NCI-H69 (cell line): Measurements from ENCODE around the gene HTR4.

Experiments
- DNase-seq: peaks from one replicate; lab custom pipeline; 2025; lab: John Stamatoyannopoulos, UW

The HTR4 gene

GRCh38 chr5:148663509-148663908 lies 9.2 kb upstream of the HTR4 start:
- DNase-seq: no peak

DNA sequence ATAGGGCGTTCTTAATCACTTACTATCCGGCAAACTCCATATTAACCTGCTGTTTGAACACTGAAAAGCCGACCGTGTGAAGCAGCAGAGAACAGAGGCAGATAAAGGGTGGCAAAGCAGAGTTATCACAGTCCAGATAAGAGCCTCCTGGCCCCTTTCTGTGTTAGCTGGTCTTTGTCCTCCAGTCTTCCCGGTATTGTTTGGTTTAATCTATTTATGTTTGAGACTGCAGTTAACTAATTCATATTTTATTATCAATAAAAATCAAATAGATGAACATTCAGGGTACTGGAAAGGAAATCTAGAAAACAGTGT lies 6.0 kb upstream of the HTR4 start:
- no peak for DNase-seq

GRCh38 chr5:148659641-148660345 lies 5.5 kb upstream of the HTR4 start:
- no peak for DNase-seq

DNA sequence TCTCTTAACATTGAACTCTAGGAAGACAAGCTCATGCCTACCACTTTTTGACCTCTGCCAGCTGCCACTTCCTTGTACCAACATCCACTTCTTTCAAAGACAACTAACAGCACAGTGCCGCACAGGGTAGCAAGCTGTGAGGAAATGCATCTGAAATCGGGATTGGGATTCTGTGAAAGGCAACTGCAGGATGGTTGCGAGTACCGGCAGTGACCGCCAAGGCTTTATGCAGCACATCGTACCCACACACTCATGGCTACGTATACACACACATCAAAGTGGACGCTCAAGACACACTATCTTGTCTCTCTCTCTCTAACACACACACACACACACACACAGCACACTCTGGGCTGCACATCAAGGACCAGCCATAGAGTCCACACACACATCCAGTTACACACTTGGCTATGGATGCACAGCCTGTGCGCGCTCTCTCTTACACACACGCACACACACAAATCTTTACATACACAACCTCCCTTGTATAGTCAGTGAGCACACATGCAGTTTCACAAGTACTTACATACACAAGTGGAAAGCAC lies 964 bp downstream of the HTR4 start:
- no peak for DNase-seq

- DNase-seq: no peak
Measured at GRCh38 chr5:148651528-148651927, 2.8 kb downstream of the HTR4 start.

DNA sequence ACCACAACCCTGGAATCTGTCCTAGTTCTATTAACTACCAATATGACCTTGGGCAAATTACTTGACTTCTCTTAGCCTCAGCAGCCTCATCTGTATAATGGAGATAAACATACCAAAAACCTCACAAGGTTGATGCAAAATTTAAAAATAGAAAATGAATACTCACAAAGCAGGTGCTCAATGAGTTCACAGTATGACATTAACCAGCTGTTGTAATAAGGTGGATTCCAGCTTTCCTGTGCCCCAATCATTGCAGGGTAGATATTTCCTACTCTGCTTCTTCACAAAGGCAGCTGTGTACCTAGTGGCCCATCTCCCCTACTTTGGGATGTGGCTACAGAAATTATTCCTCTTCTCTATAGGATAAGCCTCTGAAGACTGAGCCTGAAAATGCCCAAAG lies 8.8 kb downstream of the HTR4 start:
- DNase-seq: no peak

DNA sequence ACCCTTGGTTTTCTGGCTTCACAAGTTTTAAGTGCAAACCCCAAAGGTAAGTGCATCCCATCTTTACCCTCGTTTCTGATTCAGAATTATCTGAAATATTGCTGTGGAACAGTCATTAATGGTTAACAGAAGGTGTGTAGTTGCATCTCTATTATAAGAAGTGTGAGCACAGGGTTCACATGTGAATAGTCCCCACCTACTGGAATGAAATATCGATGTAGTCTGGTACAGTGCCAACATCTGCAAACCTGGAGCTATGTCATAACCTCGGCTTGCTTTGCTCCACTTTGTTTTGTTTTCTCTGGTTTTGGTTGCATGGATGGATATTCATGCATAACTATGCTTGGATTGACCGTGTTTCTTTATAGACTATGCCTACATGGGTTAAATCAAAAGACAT lies 12.6 kb downstream of the HTR4 start:
- no peak for DNase-seq

GRCh38 chr5:148640471-148640870 lies 13.9 kb downstream of the HTR4 start:
- no peak for DNase-seq

- DNase-seq: no peak
Measured at GRCh38 chr5:148639081-148639480, 15.2 kb downstream of the HTR4 start.

GRCh38 chr5:148636353-148636752 lies 18.0 kb downstream of the HTR4 start:
- DNase-seq: no peak

- DNase-seq: no peak
Measured at GRCh38 chr5:148635321-148636083, 18.8 kb downstream of the HTR4 start.

- no peak for DNase-seq
Measured at GRCh38 chr5:148633067-148633377, 21.3 kb downstream of the HTR4 start.

DNA sequence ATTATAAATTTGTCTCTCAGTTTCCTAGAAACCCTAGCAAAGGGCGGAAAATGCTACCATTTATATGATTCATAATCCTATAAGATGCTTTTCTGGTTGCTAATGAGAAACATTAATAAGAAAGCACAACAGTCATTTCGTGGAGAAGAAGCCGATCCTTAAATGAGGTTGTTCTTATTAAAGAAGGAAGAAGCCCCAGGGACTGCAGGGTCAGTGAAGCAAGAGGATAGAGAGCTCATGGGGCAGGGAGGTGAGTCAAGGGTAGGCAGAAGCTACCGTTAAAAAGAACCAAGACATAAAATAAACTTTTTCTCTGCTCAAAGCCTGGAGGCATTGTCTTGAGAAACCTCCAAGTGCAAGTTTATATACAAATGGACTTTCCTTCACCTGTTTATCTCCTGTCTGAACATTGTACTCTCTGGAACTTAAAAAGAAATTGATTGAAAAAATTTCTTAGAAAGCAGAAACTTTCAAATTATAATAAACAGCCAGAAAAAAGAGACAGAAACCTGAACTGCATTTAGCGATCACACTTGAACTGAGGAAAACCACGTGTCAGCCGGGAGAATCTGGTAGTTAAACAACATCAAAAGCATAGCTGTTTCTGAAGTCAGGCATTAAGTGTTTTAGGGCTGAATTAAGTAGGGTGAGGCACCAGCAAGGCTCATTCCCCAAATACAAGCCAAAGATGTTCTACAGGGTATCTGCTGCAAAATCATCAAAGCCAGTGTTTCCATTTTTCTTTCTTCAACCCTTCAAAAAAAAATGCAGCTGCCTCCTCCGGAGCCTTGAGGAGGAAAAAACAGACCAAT lies 21.9 kb downstream of the HTR4 start:
- DNase-seq: no peak

GRCh38 chr5:148626986-148627385 lies 27.3 kb downstream of the HTR4 start:
- DNase-seq: no peak

DNA sequence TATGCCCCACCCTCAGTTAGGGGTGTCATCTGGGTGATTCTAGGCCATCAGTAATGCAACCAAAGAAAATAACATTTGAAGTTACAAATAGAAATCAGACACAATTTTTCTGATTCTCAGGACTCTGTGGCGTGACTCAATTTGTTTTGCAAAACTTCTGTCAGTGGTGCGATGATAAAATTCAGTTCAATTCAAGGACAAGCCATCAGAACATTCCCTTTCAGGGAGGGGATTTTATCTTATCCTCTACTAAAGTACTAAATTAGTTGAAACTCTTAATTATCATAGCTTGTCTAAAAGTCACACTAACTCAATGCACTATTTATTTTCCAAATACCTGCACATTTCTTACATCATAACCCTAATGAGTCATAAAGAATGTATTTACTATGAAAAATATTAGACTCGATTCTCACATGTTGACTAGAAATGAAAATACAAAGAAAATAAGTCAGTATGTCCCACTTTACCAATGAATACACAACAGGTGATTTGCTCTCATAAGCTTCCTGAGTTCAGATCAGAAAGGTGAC lies 28.2 kb downstream of the HTR4 start:
- no peak for DNase-seq

GRCh38 chr5:148625250-148625649 lies 29.1 kb downstream of the HTR4 start:
- DNase-seq: no peak

- DNase-seq: no peak
Measured at GRCh38 chr5:148623741-148624140, 30.6 kb downstream of the HTR4 start.

DNA sequence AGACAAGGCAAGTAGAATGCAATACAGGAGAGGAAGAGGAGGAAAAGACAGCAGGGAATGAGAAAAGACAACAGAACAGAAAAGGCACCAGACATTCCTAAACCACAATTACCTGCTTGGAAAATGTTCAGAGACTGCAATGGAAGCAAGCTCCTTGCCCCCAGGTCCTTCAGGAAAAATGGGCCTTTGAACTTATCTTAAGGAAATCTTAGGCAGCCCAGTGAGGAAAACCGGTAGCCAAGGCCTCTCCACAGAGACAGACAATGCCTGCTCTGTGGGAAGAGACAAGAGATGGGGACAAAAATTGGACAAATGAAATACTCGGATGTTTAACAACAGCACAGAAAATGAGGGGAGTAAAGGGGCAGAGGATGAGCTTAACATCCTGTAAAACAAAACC lies 31.2 kb downstream of the HTR4 start:
- DNase-seq: no peak

DNA sequence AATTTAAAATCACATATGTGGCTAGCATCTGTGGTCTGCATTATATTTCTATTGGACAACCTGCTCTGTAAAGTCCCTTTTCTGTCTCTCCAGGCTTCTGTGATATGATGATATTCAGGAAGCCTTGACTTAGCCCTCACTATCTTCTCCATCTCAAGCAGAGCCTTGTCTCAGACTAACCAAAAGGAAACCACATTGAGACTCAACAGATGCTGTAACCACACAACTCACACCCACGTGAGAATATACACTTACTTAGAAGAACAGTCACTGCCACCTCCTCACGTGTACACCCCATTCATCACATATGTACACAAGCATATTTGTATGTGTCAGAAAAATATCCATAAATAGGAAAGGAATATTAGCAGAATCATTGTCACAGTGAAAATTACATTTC lies 33.6 kb downstream of the HTR4 start:
- DNase-seq: no peak

DNA sequence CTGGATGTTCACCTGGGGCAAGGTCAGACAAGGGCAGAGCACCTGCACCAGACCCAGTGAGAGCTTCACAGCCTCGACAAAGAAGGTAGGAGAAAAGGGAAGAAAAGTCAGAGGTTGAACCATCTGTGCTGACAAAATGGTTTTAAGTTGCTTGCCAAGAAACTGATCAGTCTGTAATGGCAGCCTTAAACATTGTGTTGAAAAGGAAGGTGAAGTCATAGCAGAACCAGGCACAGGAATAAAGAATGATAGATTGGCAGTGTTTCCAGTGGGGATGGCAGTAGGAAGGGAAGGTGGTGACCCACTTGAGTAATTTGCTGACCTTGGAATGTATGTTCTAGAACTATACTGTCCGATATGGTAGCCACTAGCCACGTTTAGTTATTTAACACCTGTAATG lies 34.2 kb downstream of the HTR4 start:
- DNase-seq: no peak

DNA sequence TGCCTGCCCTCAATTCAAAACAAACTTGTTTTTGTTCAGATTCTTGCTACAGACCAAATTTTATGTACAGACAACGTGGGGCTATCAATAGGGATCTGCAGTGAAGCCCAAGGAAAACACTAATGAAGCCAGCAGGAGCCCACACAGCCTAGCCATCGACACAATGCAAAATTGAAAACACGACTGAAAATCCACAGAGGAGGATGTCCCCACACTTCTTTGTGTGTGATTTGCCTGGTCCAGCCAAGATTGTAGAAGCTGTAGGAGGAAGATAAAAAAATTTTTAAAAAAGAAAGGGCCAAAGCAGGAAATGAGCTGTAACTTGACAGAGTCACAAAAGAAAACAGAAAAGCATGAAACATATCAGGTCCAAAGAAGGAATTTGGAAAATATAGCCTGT lies 34.8 kb downstream of the HTR4 start:
- no peak for DNase-seq

- DNase-seq: no peak
Measured at GRCh38 chr5:148615644-148616275, 38.6 kb downstream of the HTR4 start.
